ENCODE data around the gene RADIL.

RADIL gene

GRCh38 chr7:4841007-4841784, 42.3 kb downstream of the RADIL start:
- no peak for TF ChIP-seq SPI1 (IDR thresholded peaks at IDR 0.05; ENCODE audit: borderline replicate concordance, low read depth)
- TF ChIP-seq REST (IDR thresholded peaks at IDR 0.05; ENCODE audit: insufficient replicate concordance, low read depth) = no peak
- TF ChIP-seq CTCF (IDR thresholded peaks at IDR 0.05; ENCODE audit: insufficient read depth, low read length) = no peak
- no peak for TF ChIP-seq GABPA (IDR thresholded peaks at IDR 0.05; ENCODE audit: low read depth)
- TF ChIP-seq POLR2AphosphoS5 (IDR thresholded peaks at IDR 0.05; ENCODE audit: low read depth) = no peak
- Histone ChIP-seq H3K27me3 (ENCODE audit: insufficient read depth, poor library complexity, severe bottlenecking) (no peaks in the 10 kb centered on the region), H3K27ac (replicated peaks) (no peak overlapping the region), H3K4me3 (replicated peaks; ENCODE audit: insufficient read depth, low read length) (no peak overlapping the region)
- no peak for DNase-seq (ENCODE audit: low read depth in 1 of 2, low spot score in 1 of 2)

GRCh38 chr7:4840079-4840501, 43.4 kb downstream of the RADIL start:
- Histone ChIP-seq H3K27me3 (ENCODE audit: insufficient read depth, poor library complexity, severe bottlenecking) (no peaks in the 10 kb centered on the region), H3K4me3 (replicated peaks; ENCODE audit: insufficient read depth, low read length) (no peak overlapping the region), H3K27ac (replicated peaks) (no peak overlapping the region)
- no peak for DNase-seq (ENCODE audit: low read depth in 1 of 2, low spot score in 1 of 2)
- no peak for TF ChIP-seq CTCF (IDR thresholded peaks at IDR 0.05; ENCODE audit: insufficient read depth, low read length)

GRCh38 chr7:4838626-4839334, 44.7 kb downstream of the RADIL start:
- H3K27ac ChIP-seq (replicated peaks) = no peak overlapping the region
- TF ChIP-seq GABPA (IDR thresholded peaks at IDR 0.05; ENCODE audit: low read depth) (no peak), REST (IDR thresholded peaks at IDR 0.05; ENCODE audit: insufficient replicate concordance, low read depth) (no peak), SPI1 (IDR thresholded peaks at IDR 0.05; ENCODE audit: borderline replicate concordance, low read depth) (no peak), CTCF (IDR thresholded peaks at IDR 0.05; ENCODE audit: insufficient read depth, low read length) (no peak), POLR2AphosphoS5 (IDR thresholded peaks at IDR 0.05; ENCODE audit: low read depth) (no peak)
- DNase-seq (ENCODE audit: low read depth in 1 of 2, low spot score in 1 of 2) = no peak
- H3K27me3 ChIP-seq (ENCODE audit: insufficient read depth, poor library complexity, severe bottlenecking) = no peaks in the 10 kb centered on the region
- H3K4me3 ChIP-seq (replicated peaks; ENCODE audit: insufficient read depth, low read length) = no peak overlapping the region
